HG02759 (cell line): ENCODE results near the gene MAP7D3.
"Not testable (repeated sequence)": the region's sequence is repeated elsewhere in the genome, so short reads cannot be mapped to it uniquely, and the experiment has no call there.

ENCODE experiments used
- ATAC-seq: cut with Tn5 transposase; IDR thresholded peaks from one replicate; pipeline ENCODE4 v1.9.1; 2021; ENCODE audit warnings: mild to moderate bottlenecking, moderate library complexity; ENCODE audit not compliant: unreplicated experiment

MAP7D3 gene

DNA sequence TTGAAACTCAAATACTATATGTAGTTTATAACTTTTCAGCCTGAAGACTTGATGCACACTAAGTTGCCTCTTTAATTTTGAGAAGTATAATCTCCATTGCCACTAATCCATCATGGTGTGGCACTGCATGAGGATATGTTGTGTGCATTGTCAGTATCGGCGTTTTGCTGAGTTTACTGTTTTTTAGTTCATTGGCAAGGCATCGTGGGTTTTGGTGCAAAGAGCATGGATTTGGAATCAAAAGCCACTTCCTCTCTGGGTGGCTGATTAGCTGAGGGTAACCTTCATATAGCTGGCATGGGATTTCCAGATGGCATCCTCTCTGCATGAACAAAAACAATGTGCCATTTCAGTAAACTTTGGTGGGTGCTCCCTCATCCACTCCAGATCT lies 65.2 kb downstream of the MAP7D3 start:
- no peak for ATAC-seq

DNA sequence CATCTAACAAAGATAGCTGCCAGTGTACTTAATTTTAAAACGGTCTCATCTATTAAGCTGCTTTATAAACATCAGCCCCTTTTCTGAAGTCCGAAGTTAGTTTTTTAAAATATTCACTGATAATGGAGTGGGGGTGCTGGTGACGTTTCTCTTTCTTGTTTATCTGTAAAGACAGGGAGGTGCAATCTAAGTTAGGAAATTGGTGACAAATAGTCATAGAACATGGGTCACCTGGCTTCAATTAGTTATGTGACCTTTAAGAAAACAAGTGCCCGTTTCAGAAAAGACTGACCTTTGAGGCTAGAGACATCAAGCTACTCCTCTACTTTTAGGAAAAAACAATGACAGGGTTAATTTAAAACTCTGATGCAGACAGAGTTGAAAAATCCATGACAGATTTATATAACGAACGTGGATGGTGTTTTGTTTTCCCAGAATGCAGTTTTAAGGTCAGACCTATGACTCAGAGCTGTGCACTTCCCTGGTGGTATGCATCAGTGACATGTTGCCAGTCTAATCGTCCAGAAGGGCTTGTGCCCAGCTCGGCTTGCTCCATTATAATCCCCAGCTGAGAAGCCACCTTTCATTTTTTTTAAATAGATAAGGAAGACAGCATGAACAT lies 65.7 kb downstream of the MAP7D3 start:
- ATAC-seq = no peak

DNA sequence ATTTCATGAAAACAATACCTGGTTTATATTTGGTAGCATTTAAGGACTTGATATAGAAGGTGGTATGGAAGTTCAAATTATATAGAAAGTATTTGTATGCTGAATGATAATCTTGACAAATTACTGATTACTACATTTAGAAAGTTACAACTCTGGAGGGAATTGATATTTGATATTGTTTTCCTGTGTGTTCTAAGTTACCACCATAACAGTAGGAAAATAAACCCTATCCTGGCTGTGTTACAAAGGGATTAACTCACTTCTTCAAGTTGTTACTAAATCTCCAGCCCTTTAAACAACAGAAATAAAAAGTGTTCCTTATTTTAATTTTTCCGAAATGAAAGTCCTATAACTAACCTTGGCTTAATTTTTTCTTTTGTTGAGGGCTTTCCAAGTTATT lies 67.3 kb downstream of the MAP7D3 start:
- no peak for ATAC-seq

DNA sequence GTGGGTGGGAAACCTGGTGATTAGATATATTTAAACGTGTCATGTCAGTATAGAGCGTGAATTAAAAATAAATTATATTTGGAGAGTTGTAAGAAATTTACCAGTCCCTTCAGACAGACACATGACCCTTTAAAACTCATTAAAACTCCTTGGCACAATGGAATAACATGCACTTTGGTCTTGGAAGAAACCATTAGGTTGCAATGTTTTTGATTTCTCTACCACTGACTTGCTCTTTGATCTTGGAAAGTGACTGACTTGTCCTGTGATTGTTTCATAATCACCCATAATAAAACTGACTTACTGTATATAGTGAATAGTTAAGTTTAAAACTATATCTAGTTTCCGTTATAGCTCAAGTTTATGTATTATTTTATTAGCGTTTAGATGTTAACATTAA lies 68.0 kb downstream of the MAP7D3 start:
- no peak for ATAC-seq

DNA sequence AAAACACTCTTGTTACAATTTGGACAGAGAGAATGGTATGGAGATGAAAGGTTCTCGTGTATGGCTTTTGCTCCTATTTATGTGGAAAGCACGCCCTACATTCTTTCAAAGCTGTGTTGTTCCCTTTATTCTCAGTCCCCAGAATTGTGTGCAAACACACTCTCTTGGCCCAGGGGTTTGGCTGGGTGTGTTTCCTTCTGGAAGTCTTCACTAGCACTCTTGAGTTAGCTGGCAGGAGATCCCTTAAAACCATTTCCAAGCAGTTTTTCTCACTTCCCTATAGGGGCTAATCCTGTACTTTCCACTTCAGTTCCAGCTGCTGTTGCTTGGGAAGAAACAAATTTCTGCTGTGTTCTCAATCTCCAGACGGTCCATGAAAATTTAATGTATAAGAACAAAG lies 68.8 kb downstream of the MAP7D3 start:
- no peak for ATAC-seq

DNA sequence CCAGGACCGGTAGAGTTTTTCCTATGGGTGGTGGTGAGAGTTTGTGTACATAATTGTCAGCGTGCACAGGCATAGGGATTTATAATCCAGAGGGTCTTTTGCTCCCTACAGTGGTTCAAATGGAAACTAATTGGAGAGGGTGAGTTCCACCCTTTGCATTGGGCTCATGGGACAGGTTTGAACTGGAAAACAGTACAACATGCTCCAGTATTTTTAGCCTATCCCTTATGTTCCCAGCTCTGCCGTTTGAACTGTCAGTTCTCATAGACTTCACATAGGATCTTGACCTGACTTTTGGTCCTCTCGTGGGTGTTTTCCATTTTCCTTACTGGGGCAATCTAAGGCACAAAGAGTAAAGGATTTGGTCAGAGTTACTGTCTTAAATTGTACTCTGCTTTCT lies 72.1 kb downstream of the MAP7D3 start:
- no peak for ATAC-seq

DNA sequence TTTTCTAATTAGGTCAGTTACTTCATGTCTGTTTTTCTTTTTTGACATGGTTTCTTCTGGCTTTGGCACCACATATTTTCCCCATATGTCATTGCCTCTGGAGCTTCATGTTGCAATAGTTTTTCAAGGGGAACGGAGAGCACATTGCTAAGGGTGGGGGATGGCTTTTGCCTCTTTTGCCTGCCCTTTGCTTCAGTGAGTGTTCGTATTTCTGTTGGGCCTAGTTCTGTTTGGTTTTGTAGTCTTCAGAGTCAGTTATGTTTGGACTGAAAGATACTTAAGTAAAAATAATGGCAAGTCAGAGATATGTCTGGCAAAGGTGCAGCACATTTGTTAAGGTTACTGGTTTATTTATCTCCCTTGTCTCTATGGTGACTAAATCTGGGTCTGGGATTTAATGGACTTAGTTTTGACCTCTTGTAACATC lies 74.8 kb downstream of the MAP7D3 start:
- ATAC-seq = no peak

DNA sequence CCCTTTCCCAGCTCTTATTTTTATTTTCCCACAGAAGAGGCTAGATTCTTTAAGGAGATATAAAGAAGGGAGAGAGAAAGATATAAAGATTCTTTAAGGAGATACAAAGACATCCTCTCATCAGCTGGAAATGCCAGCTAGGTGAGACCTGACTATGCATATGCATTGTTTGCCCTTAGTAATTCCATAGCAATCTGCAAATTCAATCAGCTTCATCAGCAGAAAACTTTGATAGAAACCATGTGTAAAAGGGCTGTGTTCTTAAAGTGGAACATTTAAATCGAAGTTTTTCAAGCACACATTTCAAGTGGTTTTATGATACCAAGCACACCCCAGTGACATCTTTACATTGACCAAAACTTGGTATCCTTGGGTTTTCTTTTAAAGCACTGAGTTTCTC lies 79.8 kb downstream of the MAP7D3 start:
- ATAC-seq = no peak

DNA sequence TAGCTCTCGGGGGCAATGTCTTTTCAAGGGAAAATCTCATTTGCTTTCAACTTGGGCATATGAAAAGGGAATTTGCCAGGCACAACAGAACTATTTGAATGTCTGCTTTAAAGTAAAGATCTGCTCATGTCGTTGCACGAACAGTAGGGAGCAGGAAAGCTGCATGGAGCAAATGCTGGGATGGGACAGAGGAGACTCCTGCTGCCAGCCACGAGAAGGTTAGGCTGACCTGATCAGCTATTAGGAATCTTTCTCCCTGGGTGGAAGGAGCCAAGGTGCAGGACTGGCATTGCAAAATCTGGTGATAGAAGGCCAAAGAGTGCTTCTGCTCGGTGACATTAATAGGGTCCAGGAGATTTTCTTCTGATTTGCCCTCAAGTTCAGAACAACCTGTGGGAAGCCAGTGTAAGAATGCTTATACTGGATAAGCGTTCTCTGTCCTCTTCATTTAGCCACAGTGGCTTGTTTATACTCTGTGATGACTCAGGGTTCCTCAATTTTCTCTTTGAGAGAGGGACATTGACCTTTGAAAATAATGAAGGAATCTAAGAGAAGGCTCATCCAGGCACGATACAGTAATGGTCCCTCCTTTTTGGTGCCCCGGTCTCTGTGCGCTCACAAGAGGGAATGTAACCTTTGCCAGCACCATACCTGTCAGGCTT lies 80.9 kb downstream of the MAP7D3 start:
- no peak for ATAC-seq

DNA sequence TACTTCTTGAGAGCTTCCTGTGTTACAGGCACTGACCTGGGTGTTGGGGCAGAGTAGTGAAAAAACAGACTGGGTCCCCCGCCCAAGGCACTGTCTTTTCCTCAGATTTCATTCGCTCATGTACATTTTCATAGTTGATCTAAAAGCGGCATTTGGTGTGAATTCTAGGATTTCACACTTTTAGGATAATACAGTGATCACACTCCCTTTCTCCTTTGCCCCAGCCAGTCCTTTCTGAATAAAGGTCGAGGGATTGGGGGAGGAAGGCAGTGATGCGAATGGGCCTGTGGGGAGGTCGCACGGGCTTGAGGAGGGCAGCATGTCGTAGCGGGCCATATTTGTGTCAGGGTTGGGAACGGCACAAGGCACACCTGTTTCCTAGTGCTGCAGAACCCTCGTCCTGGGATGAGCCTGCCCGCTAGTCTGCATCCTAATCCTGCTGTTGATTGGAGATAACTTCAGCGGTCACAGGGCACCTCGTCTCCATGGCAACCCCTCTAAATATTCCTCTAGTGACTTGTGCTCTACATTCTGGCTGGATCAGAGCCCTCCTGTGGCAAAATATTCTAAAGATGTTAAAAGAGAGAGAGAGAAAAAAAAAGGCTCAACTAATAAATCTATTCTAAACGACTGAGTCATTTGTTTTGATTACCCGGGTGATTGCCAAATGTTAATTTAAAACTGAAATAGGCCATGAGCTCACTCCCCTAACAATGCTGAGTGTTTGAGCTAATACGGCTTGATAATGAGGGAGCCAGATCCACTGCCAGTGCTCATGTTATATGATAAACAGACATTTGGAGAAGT lies 82.1 kb downstream of the MAP7D3 start:
- ATAC-seq = no peak

DNA sequence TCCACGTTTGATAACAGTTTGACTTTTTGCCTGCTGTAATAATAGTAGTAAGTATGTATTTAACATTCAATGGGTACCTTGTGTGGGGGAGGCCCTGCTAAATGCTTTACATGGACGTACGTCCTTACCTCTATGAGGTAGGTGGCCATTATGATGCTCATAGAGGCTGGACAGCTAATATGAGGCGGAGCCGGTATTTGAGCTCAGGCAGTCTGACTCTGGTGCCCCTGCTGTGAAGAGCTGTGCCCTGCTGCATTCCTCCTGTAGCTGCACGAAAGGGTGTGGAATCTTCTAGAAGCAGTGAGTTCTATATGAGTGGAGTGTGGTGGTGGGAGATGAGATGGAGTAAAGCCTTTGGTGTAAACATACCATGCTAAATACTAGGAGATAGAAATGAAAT lies 83.2 kb downstream of the MAP7D3 start:
- ATAC-seq = not testable (repeated sequence)

DNA sequence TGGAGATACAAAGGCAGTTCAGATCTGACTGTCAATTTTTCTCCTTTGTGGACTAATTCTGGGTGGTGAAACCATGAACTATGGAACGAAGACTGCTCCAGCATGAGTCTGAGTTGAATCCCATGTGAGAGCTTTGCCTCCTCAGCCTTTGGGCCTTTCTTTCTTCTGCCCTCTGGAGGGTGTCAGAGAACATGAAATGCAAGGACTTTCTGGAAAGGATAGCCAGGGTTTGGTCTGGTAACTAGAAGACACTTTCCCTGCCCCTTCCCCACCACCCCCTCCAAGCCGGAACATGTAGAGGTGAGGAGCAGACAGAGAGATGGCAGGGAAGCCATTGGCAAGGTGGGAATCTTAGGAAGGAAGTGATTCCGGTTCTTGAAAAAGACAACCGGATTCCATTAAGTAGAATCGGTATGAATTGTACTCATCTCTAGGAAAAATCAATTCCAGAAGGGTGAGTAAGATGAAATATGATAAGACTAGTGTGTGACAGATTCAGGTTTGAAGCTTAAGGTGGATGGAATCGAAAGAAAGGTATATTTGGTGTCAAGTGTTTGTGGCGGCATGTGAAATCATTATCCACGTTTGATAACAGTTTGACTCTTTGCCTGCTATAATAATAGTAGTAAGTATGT lies 84.9 kb downstream of the MAP7D3 start:
- no peak for ATAC-seq

DNA sequence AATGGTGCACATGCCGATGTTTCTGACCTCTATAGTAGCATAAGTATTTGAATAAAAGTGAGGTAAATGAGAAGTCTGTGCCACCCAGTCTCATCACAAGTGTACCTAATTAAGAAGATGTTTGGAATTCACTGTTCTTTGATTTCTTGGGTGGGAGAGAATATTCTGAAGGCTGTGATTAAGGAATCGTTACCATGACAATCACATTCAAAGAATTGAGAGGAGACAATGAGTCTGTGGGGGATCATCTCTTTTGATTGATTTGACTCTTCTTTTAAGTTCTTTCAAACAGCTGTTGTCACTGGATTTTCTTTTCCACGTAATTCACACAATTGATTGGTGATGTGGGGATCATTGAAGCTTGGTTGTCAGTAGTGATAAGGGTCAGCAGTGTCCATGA lies 85.8 kb downstream of the MAP7D3 start:
- ATAC-seq = no peak

DNA sequence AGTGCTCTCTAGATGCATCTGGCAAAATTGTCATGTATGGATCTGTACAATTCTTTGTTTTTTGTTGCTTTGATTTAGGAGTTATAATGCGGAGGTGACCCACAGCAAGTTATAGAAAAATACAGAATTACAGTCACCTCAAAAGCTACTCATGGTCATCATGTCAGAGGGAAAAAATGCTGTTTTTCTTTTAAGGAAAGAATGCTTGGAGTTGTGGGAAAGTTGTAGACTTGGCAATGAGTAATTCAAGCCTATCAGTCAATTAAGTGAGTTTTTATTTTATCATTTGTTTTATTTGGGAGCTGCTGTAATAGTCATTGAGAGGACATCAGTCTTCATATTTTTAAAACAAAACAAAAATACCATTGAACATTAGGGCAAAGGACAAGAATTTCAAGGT lies 87.5 kb downstream of the MAP7D3 start:
- ATAC-seq = no peak
